Inflammatory macrophage treated with lipopolysaccharide for 4 hours (primary cell): Measurements from ENCODE around the gene CDK14.

Source experiments
- DNase-seq: peaks from one replicate; pipeline ENCODE4 v3.0.0-alpha.2; 2020

CDK14 gene

DNA sequence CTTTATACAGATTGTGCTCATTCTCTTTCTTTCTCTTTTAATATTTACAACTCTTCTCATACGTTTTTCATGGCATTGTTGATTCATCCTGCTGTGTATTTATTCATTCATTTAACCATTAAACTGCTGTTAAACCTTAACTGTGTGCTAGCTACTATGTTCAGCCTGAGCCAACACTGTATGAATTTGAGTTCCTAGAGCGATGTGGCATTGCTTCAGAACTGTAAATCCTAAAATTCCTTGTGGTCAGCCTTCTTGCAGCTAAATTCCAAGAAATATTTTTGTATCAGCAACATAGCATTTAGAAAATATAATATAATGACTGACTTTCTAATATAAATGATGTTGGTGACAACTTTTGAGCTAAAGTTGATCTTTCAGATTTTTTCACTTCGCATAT is 483.4 kb downstream of the CDK14 start:
- no peak for DNase-seq

DNA sequence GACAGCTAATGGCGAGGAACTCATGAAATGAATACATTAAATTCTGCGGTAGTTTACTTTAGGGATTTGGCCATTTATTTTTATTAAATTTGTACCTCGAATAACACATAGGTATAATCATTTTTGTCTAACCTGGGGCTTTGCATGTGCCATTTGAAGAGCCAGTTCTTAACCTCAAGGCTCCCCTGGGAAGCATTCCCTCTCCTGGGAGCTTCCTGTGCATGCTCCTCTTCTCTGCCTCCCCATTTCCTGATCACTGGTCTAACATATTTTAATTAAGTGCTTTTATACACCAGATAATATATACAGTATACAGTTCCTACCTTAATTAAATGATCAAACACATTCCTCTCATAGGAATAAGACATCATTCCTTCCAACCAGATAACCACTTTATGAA is 484.2 kb downstream of the CDK14 start:
- no peak for DNase-seq

DNA sequence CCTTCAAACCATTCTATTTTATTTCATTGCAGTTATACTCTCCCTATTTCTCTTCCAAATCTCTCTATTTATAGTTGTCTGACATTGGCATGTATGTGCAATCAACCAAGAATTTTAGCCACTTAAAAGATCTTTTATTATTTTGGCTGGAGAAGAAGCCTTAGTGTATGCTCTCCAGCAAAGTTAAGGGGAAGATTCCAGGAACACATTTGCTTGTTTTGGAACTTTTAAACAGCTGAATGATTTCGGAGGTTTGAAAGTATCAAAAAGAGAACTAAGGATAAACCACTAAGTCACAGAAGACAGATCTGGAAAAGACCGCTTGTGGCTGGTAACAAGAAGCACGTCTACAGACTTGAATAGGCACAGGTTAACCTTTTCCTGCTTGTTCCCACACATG is 485.9 kb downstream of the CDK14 start:
- no peak for DNase-seq

DNA sequence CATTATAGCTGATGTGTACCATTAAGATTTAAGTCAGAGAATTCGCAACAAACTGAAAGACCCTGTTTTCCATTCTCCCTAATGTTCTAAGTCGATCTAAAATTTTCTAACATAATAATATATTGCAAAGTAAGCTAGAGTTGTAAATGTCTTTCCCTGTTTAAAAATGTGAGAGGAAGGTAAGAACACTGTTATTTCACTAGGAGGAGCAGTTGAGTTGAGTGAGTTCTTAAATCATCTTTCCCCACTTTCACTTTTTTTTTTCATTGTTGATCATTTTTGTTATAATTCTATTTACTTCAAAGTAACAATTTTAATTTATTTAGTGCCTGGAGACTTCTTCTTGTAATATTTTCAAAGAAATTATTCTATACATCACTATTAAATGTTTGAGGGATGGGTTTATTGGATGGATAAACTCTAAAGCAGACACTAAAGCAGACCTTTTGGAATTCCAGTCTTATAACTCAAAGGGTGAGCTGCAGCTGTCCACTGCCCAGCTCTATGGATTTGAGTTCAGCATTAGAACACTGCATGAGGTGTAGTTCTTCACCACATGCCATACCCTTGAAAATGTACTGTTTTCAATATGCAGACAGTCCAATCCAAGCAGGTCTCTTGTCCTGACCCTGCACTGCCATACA is 486.9 kb downstream of the CDK14 start:
- DNase-seq: peak; percentile 38

DNA sequence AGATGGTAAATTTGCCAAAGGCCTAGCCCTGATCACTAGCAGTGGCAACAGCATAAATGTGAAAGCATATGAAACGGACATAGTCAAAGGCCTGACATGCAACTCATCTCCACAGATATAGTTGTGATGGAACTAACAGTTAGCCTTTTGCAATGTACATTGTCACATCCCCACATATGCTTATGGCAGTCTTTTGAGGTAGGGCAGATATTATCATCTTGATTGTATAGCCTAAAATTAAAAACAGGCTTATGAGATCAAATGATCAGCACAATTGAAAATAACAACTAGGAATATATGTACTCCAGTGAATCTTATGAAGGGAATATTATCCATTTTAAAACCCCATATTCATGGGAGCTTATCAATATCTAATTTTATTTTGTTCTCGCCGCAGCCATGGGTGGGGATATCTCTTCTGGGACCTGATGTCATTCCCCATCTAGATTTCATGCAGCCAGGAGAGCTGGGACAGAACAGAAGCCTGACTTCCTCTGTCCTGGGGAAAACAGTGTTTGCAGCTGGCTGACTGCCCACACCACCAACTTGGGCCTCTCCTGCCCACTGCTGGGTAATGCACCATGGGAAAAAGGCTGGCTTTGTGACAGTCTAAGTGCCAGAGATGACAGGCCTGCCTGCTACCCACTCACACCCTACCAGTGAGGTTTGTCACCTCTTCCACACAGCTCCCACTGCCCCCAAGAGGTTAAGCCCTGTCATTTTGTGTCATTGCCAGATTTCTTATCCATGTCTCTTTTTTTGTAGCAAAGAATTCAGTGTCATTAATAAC is 487.9 kb downstream of the CDK14 start:
- peak; percentile 36 for DNase-seq

DNA sequence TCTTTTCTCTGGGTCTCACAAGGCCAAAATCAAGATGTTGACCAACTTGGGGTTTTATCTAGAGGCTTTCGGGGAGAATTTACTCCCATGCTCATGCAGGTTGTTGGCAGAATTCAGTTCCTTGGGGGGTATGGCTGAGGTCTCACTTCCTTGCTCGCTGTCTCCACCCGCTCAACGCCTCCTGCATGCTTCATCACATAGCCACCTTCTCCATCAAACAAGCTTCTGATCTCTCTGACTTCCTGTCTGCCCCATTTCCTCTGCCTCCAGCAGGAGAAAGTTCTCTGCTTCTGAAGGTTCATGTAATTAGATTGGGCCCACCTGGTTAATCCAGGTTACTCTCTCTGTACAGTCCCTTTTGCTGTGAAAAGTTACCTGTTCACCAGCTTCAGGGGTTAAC is 489.1 kb downstream of the CDK14 start:
- no peak for DNase-seq

DNA sequence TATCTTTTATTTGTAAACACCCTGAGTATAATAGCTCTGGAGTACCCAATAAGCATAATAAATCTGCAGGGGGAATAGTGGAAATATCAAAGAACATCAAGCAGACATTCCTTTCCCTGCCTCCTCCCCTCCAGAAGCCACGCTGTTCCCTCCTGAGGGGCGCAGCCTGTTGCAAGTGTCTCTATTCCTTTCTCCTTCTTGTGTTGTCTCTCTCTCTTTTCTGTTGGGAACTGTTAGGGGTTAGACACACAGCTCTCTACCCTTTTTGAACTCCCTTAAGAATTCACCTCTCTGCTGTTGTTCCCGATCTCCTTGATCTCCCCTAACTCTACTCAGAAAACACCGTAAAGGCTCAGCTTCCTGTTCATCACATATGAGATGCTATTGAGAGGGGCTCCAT is 490.1 kb downstream of the CDK14 start:
- DNase-seq: no peak

DNA sequence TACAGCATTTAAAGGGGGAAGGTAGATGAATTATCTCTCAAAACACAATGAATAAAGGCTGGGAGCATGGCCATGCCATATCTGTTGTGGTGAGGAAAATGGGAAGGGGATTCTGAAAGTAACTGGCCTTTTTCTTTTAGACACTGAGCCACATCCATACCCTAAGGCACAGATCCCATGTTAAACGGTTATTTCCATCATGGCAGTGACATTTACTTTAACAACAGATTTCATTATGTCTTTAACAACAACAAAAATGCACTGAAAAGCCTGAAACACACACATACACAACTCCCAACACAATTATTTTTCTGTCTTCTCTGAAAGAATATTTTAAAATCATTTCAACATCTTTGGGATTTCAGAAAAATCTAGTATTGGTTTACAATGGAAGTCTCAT is 492.0 kb downstream of the CDK14 start:
- no peak for DNase-seq

DNA sequence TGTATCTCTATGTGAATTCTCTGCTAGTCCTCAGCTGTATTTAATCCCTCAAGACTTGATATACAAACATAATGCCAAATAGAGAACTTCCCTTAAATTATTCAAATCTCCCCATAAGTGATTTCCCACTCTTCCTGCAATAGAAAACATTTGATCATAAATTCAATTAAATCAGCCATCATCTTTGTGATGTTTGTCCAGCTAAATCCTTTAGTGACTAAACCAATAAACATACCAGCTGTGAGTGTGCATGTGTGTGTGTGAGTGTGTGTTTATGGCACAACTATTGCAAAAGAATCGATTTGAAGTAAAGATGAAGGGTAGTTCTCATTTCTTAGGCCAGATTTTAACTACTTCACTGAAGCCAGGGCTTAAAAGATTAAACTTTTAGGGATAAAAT is 492.6 kb downstream of the CDK14 start:
- no peak for DNase-seq

DNA sequence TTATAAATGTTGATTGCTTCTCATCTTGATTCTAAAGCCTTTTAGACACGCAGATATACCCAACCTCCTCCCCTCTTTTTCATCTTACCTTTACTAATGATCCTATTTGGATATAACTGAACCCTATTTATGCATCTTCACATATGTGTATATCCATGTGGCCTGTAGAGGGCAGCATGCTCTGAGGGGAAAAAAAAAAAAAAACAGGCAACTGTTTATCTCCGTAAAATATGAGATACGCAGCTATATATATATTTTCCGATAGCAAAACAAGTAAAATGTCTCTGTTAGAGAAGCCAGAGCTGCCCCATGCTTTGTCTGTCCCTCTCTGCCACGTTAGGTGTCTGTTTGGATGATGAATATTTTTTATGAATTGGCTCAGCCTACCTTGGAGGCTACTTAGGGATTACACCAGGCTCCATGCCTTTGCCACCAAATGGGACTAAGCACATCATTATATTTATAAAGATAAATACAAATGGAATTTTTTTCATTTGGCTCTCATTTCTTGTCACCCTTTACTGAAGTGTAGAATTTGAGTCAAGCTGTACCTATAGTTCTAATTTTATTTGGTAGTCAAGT is 493.4 kb downstream of the CDK14 start:
- peak; percentile 42 for DNase-seq

DNA sequence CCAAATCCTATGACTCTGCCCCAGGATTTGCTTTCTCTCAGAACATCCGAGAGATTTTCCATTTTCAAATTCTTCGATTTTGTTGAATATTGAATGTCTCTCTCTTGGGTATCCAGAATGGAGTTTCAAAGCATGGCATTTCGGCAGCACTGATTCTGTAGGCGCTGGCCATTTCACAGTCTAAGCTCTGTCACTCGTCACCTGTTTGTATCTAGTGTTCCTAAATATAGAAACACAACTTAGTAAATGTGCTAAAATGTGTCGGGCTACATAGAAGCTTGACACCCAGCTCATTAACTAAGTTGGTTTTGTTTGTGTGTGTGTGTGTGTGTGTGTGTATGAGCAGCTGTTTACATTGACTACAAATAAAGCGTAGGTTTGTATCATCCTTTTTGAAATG is 494.6 kb downstream of the CDK14 start:
- DNase-seq: no peak

DNA sequence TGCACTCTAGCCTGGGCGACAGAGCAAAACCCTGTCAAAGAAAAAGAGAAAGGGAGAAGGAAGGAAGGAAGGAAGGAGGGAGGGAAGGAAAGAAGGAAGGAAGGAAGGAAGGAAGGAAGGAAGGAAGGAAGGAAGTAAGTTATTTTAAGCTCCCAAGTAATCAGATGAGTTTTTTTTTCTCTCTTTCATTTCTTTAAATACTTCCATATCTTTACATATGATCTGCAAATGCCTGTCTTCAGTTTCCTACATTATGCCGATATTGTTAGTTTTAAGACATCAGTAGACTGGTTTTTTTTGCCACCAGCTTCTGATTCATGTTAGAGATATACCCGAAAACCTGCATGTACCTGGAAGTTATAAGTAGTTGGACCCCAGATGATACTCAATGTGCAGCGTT is 495.5 kb downstream of the CDK14 start:
- DNase-seq: no peak

DNA sequence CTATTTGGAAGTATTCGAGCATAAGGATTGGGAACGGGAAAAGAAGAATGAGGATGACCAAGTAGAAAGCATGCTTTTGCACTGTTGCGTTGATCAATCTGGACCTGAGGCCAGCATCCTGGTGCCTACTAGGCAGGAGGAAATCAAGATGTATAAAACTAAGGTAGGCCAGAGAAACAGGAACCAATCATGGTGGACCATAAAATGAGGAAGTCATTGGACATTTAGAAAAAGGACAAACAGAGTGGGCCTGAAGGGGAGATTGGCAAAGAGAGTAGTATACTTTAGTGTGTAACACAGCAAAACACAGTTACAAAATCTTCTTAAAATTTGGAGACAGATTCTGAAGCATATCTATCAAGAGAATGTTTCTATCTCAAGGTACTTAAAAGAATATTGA is 497.1 kb downstream of the CDK14 start:
- no peak for DNase-seq

DNA sequence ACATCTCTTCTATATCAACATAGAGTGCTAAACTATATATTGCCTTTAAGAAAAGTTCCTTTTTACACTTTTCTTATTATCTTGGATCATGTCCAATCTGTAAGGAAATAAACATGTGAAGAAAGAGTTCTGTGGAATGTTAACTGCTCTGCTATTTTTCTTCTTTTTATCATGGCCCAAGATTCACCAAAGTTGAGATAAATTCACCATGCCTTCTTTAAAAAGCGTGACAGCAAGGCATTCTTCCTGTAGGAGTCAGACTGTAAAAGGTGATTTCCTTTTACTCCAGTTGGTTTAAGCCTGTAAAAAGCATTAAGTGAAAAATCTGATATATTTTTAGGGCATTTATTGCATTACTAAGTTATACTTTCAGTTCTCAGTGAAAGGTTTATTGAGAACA is 502.4 kb downstream of the CDK14 start:
- DNase-seq: no peak

DNA sequence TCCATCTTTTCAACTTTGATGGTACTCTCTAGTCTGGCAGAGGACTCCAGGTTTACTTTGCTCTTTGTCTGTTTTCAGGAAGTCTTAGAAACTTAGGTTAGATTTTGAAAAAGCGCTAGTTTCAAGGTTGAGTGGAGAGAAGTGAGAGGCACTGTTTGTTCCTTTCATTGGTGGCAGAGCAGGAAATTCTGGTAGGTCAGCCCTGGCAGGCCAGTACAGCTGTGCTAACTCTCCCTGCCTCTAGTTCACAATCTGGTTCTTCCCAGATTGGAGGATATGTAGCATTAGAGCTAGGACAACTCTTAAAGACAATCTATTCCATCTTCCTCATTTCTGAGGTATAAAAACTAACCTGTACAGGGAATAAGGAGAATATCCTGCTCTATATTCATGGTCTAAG is 507.2 kb downstream of the CDK14 start:
- no peak for DNase-seq

DNA sequence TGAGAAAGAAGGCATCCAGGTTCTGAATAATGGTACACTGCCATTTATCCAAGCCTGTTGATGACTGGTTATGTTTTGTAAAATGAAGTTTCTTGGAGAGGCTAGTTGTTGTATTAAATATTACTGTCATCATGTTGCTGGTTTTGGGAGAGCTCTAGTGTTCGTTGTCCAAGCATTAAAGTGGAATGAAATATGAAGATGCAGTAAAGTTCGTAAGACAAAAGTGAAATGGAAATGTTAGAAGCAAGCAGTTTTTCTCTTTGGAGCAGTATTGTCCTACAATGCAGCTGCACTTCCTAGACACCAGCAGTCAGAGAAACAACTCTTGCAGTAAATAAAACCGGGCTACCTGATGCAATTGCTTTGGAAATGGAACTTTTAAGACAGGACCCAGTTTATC is 511.3 kb downstream of the CDK14 start:
- no peak for DNase-seq

DNA sequence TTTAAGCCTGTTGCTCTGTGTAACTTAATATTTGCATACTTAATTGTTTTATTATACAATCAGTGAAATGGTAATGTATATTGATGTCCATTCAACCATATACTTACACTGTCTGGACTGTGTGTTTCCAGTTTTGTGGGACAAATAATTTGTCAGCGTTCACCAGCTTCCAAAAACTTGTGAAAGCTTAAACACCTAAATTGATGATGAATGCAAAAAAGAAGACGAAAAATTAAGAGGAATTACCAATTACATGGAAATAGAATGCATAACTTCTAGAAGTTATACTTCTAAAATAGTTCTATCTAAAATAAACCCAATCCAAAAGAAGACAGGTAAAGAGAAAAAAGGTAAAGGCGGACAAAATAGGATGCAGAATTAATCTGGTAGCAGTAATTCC is 513.1 kb downstream of the CDK14 start:
- no peak for DNase-seq

DNA sequence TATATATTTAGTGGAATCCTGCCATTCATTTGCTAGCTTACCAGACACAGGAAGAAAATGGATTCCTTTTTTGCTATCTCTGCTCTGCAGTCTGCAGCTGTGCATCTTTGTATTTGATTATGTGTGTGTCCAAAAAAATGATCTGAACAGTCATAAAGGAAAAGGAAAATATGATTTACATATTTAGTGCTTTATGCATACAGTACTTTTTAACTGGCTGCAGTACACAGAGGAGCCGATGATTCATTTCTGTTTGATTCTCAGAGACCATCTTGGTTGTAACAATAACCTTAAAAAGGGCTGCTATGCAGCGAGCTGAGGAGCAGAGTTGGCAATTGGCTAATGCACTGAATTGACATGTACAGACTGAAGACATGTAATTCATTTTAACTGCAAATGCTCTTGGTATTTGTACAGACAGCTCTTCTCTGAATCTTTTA is 516.8 kb downstream of the CDK14 start:
- DNase-seq: no peak

DNA sequence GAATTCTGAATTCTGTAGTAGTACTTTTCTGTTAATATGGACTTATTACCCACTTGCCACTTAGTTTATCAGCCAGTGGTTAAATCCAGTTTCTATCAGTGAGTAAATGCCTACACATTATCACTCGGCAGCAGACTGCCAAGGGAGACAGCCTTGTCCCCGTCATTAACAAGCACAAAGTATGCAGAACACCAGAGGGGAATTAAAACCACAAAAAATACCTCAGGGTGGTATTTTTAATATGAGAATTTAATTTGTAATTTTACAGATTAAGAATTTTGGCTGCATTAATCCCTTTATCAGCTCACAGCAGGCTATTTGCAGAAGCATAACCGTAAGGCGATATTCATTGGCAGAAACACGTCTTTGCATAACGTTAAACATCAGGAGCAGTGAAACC is 518.1 kb downstream of the CDK14 start:
- no peak for DNase-seq

DNA sequence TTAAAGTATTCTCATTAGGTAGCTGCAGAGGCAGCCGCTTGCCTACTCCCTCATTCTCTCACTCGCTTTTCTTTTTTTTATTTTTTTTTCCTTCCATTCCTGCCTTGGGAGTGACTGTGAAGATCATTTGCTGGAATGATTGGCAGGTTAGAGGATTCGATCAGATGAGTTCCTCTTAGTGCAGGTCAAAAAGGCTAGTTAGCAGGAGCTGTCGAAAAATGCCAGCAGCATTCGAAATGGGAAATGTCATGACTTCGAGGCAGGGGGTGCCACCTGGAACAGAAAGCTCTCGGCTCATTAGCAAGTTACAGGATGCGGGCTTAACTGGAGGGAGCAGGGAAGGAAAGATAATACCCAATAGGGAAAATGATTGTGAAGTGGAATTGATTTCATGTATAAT is 530.6 kb downstream of the CDK14 start:
- no peak for DNase-seq

DNA sequence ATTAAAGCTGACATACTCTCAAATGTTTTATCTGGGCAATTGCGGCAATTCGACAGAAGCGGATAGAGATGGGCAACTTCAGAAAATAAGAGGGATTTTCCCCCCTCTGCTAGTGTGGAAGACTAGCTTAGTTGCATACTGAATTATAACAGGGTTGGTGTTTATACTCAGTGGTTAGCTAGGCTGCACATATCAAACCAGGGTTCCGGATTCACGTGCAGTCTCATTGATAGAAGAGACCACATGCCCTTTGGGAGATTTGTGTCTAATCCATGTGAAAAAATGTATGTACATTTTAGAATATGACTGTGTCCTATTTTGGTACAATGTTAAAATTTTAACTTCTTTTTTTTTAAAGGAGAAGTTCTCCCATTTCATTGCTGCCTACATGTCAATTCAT is 531.2 kb downstream of the CDK14 start:
- no peak for DNase-seq

DNA sequence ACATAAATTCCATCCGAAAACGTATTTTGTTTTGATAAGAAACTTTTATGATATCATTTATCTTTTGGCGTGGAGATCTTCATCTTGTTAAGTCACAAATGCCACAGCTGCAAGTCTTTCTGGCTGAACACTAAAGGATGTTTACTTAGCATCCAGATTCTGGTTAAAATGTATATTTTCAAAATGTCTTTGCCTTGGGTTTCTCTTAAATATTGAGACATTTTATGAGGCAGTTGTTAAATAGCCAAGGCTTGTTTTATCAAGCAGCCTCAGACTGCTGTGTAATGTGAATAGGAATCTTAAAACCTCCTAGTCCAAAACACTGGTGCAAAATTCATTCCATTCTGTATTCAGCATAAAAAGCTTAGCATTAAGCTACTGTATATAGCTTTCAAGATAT is 531.8 kb downstream of the CDK14 start:
- DNase-seq: no peak

DNA sequence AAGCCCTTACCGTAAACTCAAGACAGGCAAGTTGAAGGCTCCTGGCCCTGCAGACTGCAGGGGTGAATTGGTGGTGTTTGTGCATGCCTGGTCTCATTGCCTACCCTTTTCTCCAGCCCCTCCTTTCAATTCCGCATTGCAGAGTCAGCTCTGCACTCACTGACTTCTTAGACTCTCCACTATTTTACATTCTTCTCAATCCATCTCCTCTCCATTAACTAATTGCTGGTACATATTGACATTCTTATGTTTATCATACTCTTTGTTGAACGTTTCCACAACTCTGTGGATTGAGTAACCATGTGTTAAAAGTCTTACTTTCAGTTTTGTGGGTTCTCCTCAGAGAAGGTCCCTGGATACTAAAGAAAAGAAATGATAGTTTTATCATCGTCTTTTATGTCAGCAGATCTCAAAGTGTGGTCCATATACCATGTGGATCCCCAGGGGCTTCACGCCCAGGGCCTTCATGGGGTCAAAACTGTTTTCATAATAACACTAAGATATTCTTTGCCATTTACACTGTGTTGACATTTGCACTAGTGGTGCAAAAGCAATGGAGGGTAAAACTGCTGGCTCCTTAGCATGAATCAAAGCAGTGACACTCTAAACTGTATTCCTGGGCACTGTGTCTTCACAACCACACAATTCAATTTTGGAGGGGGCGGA is 532.7 kb downstream of the CDK14 start:
- DNase-seq: no peak

DNA sequence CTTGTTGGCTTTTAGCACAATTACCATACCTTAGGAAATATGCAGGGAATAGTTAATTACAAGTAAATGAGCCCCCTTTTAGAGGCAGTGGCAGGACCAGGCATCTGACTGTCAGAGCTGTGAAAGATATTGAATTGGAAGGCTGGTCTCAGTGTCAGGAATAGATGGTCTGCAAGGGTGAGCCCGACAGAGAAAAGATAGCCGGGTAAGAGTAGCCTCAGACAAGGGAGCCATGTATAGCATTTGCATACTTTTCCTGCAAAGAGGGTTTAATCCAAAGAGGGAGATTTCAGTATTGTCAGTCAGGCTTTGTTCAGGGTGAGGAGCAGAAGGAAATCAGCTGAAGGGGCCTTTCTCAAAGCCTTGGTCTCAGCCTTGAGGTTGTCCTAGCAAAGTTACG is 539.2 kb downstream of the CDK14 start:
- DNase-seq: no peak
